Activated CD4-positive, alpha-beta T cell treated with anti-CD3 and anti-CD28 coated beads, Interleukin-2, amount 50 U/mL, for 24 hours (primary cell): ENCODE measurements around the gene SFXN3.

Source experiments
- DNase-seq, 2 donors: peaks; one replicate each; pipeline ENCODE4 v3.0.0-alpha.2; 2020; ENCODE audit warnings: low read depth in 1 of 2, low spot score in 1 of 2

Gene SFXN3

GRCh38 chr10:101056365-101057151 is 25.5 kb downstream of the SFXN3 start:
- no peak for DNase-seq

- DNase-seq: peak; percentile 86 to 93
These were observed 29.3 kb downstream of the SFXN3 start for GRCh38 chr10:101060036-101060950.

GRCh38 chr10:101060951-101061623 is 30.1 kb downstream of the SFXN3 start:
- peak in 1 of 2 donors; percentile 87 for DNase-seq

- DNase-seq: no peak
These were observed 30.7 kb downstream of the SFXN3 start, which contains the start of gene KAZALD1 for GRCh38 chr10:101061624-101062231. Gene KAZALD1 (plus strand): TSS chr10:101061989. CDS start chr10:101062593, 604 bp downstream.

- peak in 1 of 2 donors; percentile 23 for DNase-seq
These were observed 31.4 kb downstream of the SFXN3 start for GRCh38 chr10:101062232-101063049.

GRCh38 chr10:101063050-101063525 is 32.1 kb downstream of the SFXN3 start:
- DNase-seq: no peak

GRCh38 chr10:101063548-101064414 is 32.7 kb downstream of the SFXN3 start:
- no peak for DNase-seq

- no peak for DNase-seq
These were observed 33.5 kb downstream of the SFXN3 start for GRCh38 chr10:101064415-101065030.

- no peak for DNase-seq
These were observed 34.6 kb downstream of the SFXN3 start for GRCh38 chr10:101065481-101066145.

- DNase-seq: no peak
These were observed 35.3 kb downstream of the SFXN3 start for GRCh38 chr10:101066146-101066895.

- no peak for DNase-seq
These were observed 35.9 kb downstream of the SFXN3 start for GRCh38 chr10:101066896-101067355.

- DNase-seq: peak; percentile 56 to 74
These were observed 36.5 kb downstream of the SFXN3 start for GRCh38 chr10:101067356-101068083.

GRCh38 chr10:101069441-101069840 is 38.4 kb downstream of the SFXN3 start:
- DNase-seq: no peak

GRCh38 chr10:101070098-101070497 is 39.1 kb downstream of the SFXN3 start:
- no peak for DNase-seq

GRCh38 chr10:101071267-101071884 is 40.3 kb downstream of the SFXN3 start:
- DNase-seq: no peak

GRCh38 chr10:101071885-101072433 is 40.9 kb downstream of the SFXN3 start:
- DNase-seq: no peak
